GM18499 (cell line): Measurements from ENCODE around the gene DCAF5.
"Not testable (repeated sequence)": the region's sequence is repeated elsewhere in the genome, so short reads cannot be mapped to it uniquely, and the experiment has no call there.

ENCODE experiments used
- ATAC-seq: cut with Tn5 transposase; IDR thresholded peaks from one replicate; pipeline ENCODE4 v1.9.1; 2021; ENCODE audit warnings: moderate number of reproducible peaks; ENCODE audit not compliant: insufficient read depth, unreplicated experiment

DCAF5 gene

GRCh38 chr14:69077185-69077584, 75.7 kb downstream of the DCAF5 start:
- ATAC-seq = not testable (repeated sequence)

- ATAC-seq = no peak
Measured at GRCh38 chr14:69076341-69076740, 76.6 kb downstream of the DCAF5 start.

- no peak for ATAC-seq
Measured at GRCh38 chr14:69073915-69074314, 79.0 kb downstream of the DCAF5 start.

- ATAC-seq = no peak
Measured at GRCh38 chr14:69073429-69073828, 79.5 kb downstream of the DCAF5 start.

- ATAC-seq = no peak
Measured at GRCh38 chr14:69072584-69072983, 80.3 kb downstream of the DCAF5 start.

- no peak for ATAC-seq
Measured at GRCh38 chr14:69068744-69069421, 84.0 kb downstream of the DCAF5 start.

GRCh38 chr14:69066396-69067171, 86.3 kb downstream of the DCAF5 start:
- no peak for ATAC-seq

GRCh38 chr14:69065934-69066333, 87.0 kb downstream of the DCAF5 start:
- not testable (repeated sequence) for ATAC-seq

- ATAC-seq = no peak
Measured at GRCh38 chr14:69064596-69064995, 88.3 kb downstream of the DCAF5 start.

GRCh38 chr14:69059658-69060623, 93.0 kb downstream of the DCAF5 start:
- no peak for ATAC-seq

- no peak for ATAC-seq
Measured at GRCh38 chr14:69055999-69056788, 96.7 kb downstream of the DCAF5 start.

GRCh38 chr14:69055125-69055524, 97.8 kb downstream of the DCAF5 start:
- no peak for ATAC-seq

- ATAC-seq = no peak
Measured at GRCh38 chr14:69054030-69054429, 98.9 kb downstream of the DCAF5 start.

GRCh38 chr14:69052181-69052601, 100.7 kb downstream of the DCAF5 start:
- no peak for ATAC-seq

GRCh38 chr14:69050240-69051184, 102.4 kb downstream of the DCAF5 start:
- no peak for ATAC-seq

- ATAC-seq = no peak
Measured at GRCh38 chr14:69049675-69050074, 103.2 kb downstream of the DCAF5 start.

- no peak for ATAC-seq
Measured at GRCh38 chr14:69048456-69048855, 104.5 kb downstream of the DCAF5 start.

- no peak for ATAC-seq
Measured at GRCh38 chr14:69047255-69047654, 105.7 kb downstream of the DCAF5 start.

GRCh38 chr14:69046476-69046860, 106.5 kb downstream of the DCAF5 start:
- ATAC-seq = no peak
